GM10847 (cell line): ENCODE measurements around the gene SMIM10.

Experiments
- POLR2A ChIP-seq: IDR thresholded peaks from 2 replicates; pipeline ENCODE4 v1.6.1; 2011; ENCODE audit not compliant: insufficient read length; ENCODE audit errors: extremely low read depth

The SMIM10 gene

GRCh38 chrX:135003876-135004623 lies 13.3 kb downstream of the SMIM10 start:
- TF ChIP-seq POLR2A: no peak

GRCh38 chrX:135006187-135006586 lies 15.4 kb downstream of the SMIM10 start:
- no peak for TF ChIP-seq POLR2A

- TF ChIP-seq POLR2A: no peak
These were observed 18.3 kb downstream of the SMIM10 start for GRCh38 chrX:135009057-135009610.

- no peak for TF ChIP-seq POLR2A
These were observed 19.0 kb downstream of the SMIM10 start for GRCh38 chrX:135009838-135010237.

- no peak for TF ChIP-seq POLR2A
These were observed 20.1 kb downstream of the SMIM10 start for GRCh38 chrX:135010921-135011320.

GRCh38 chrX:135015523-135016245 lies 24.9 kb downstream of the SMIM10 start:
- no peak for TF ChIP-seq POLR2A

GRCh38 chrX:135024526-135024925 lies 33.7 kb downstream of the SMIM10 start:
- no peak for TF ChIP-seq POLR2A
